Measurements from ENCODE around the gene MYO15B. TPM values are rescaled to one million over a fixed set of nuclear protein-coding genes. Genes with fewer than 3 reads are reported as not detected.

Gene MYO15B
- total and polyA plus RNA-seq, 2 donors (not counting 1 experiment from before 2014, with no cell fraction given) = 452 to 1,019 TPM

DNA sequence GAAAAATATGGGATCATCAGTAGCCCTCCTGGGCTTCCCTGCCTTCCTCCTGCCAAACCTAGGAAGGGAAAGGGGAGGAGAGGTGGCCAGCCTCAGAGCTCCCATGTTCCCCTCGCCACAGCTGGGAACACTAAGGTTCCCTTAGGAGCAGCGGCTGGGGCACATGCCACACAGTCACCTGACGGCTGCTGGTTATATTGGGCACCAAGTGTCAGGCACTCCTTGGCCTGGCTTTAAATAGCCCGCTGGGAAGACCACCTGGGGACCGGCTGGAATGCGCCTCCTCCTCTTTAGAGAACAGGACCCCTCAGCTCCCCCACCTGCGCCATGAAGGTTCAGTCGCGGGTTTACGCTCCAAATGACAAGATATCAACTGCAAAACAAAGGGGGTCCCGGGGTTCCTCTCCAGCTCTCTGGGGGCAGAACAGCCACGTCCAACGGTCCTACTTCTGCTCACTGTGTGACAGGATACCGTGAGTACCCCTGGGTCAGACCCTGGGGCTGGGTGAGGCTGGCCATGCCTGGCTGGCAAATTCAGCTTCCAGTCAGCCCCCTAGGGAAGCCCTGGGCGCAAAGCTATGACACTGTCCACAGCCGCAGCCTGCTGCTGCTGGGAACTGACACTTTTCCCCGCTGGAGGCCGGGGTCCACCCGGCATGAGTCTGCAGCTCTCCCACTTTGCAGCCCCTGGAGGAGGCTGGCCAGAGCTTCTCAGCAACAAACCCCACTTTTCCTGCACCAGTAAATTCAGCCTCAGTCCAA, 49.0 kb downstream of the MYO15B start:
- H3K27me3 ChIP-seq (replicated peaks in 1 of 4; ENCODE audit: control extremely low read depth in 1 of 4, control insufficient read depth in 3 of 4, insufficient read depth in 4 of 4, low read length in 3 of 4) = no peaks in the 10 kb centered on the region
- no peak overlapping the region for H3K27ac ChIP-seq (ENCODE audit: low read length in 2 of 2)
- Mint-ChIP-seq H3K9me3 (ENCODE audit: insufficient read depth) (no peaks in the 10 kb centered on the region), H3K4me3 (no peak overlapping the region), H3K27me3 (no peaks in the 10 kb centered on the region), H3K27ac (no peak overlapping the region), H3K4me1 (peaks cover 13% of the 10 kb centered on the region)
- WGBS (ENCODE audit: insufficient coverage) = 93% methylated on average over 19 of the region's 19 CpGs
- H3K4me2 ChIP-seq (replicated peaks; ENCODE audit: low read depth, low read length, poor library complexity, severe bottlenecking) = no peak overlapping the region
- POLR2A ChIA-PET = no interaction called here
- peaks cover 9% of the 10 kb centered on the region for H4K20me1 ChIP-seq (ENCODE audit: control insufficient read depth, insufficient read depth, low read length, poor library complexity, severe bottlenecking)
- no peak overlapping the region for H2AFZ ChIP-seq (ENCODE audit: insufficient read depth, low read depth, low read length, poor library complexity, severe bottlenecking)
- peaks cover 9 to 18% of the 10 kb centered on the region in 2 donors for H3K4me1 ChIP-seq (ENCODE audit: control insufficient read depth in 2 of 2, insufficient read depth in 2 of 2, low read length in 2 of 2)
- no peak overlapping the region for H3K9ac ChIP-seq (ENCODE audit: low read length)
- TF ChIP-seq EZH2 (IDR thresholded peaks at IDR 0.05; ENCODE audit: borderline replicate concordance, insufficient read depth, low read depth, low read length, poor library complexity, severe bottlenecking) = no peak
- TF ChIP-seq, protein P1, sequence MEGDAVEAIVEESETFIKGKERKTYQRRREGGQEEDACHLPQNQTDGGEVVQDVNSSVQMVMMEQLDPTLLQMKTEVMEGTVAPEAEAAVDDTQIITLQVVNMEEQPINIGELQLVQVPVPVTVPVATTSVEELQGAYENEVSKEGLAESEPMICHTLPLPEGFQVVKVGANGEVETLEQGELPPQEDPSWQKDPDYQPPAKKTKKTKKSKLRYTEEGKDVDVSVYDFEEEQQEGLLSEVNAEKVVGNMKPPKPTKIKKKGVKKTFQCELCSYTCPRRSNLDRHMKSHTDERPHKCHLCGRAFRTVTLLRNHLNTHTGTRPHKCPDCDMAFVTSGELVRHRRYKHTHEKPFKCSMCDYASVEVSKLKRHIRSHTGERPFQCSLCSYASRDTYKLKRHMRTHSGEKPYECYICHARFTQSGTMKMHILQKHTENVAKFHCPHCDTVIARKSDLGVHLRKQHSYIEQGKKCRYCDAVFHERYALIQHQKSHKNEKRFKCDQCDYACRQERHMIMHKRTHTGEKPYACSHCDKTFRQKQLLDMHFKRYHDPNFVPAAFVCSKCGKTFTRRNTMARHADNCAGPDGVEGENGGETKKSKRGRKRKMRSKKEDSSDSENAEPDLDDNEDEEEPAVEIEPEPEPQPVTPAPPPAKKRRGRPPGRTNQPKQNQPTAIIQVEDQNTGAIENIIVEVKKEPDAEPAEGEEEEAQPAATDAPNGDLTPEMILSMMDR (IDR thresholded peaks at IDR 0.05) = no peak
- H3K36me3 ChIP-seq (replicated peaks in 1 of 2; ENCODE audit: control extremely low read depth in 1 of 2, control insufficient read depth in 1 of 2, extremely low read depth in 1 of 2, insufficient read depth in 2 of 2, low read length in 1 of 2) = peaks cover 0 to 3% of the 10 kb centered on the region in 2 experiments
- intact Hi-C loops (cut with micrococcal nuclease) = no loop called here
- ATAC-seq (ENCODE audit: low read depth) (no peak), DNase-seq (no peak)
- CTCF ChIA-PET = interaction anchor here (0.5 to 19.7 kb wide), 8 partner anchors 10 to 343 kb away, joined by 3 to 389 read pairs (median 3); a partner anchor contains a TSS
- H3K4me3 ChIP-seq (ENCODE audit: control extremely low read depth in 1 of 5, extremely low read depth in 1 of 5, insufficient read depth in 1 of 5, low read depth in 2 of 5, low read length in 4 of 5) = no peak overlapping the region
- no peaks in the 10 kb centered on the region for H3K9me3 ChIP-seq (ENCODE audit: control extremely low read depth in 1 of 3, control insufficient read depth in 2 of 3, insufficient read depth in 1 of 3, low read length in 2 of 3)
- H3K79me2 ChIP-seq (ENCODE audit: control insufficient read depth, insufficient read depth, low read length) = no peaks in the 10 kb centered on the region

DNA sequence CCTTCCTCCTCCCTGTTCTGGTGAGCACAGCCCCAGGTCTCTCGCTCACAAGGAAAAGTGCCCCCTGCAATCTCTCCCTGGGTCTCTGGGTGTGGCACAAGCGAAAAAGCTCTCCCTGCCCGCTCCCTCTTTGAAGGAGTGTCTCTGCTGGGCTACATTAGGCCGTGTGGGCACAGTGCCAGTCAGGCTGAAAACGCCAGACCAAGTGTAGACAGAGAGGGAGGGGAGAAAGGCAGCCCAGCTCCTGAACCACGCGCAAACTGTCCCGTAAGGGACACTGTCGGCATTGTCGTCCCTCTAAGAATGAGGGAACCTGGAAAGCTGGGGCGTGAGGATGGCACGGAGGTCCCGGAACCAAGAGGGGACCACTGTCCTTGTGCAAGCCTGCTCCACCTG, 49.5 kb downstream of the MYO15B start:
- intact Hi-C loops (cut with micrococcal nuclease) = no loop called here
- Histone ChIP-seq H3K36me3 (replicated peaks in 1 of 2; ENCODE audit: control extremely low read depth in 1 of 2, control insufficient read depth in 1 of 2, extremely low read depth in 1 of 2, insufficient read depth in 2 of 2, low read length in 1 of 2) (peaks cover 0 to 8% of the 10 kb centered on the region in 2 experiments), H3K4me1 (ENCODE audit: control insufficient read depth in 2 of 2, insufficient read depth in 2 of 2, low read length in 2 of 2) (peaks cover 9 to 18% of the 10 kb centered on the region in 2 donors), H4K20me1 (ENCODE audit: control insufficient read depth, insufficient read depth, low read length, poor library complexity, severe bottlenecking) (peaks cover 9% of the 10 kb centered on the region), H3K4me3 (ENCODE audit: control extremely low read depth in 1 of 5, extremely low read depth in 1 of 5, insufficient read depth in 1 of 5, low read depth in 2 of 5, low read length in 4 of 5) (no peak overlapping the region), H3K4me2 (replicated peaks; ENCODE audit: low read depth, low read length, poor library complexity, severe bottlenecking) (no peak overlapping the region), H3K27me3 (replicated peaks in 1 of 4; ENCODE audit: control extremely low read depth in 1 of 4, control insufficient read depth in 3 of 4, insufficient read depth in 4 of 4, low read length in 3 of 4) (no peaks in the 10 kb centered on the region), H2AFZ (ENCODE audit: insufficient read depth, low read depth, low read length, poor library complexity, severe bottlenecking) (no peak overlapping the region), H3K79me2 (ENCODE audit: control insufficient read depth, insufficient read depth, low read length) (no peaks in the 10 kb centered on the region), H3K9ac (ENCODE audit: low read length) (no peak overlapping the region), H3K9me3 (ENCODE audit: control extremely low read depth in 1 of 3, control insufficient read depth in 2 of 3, insufficient read depth in 1 of 3, low read length in 2 of 3) (no peaks in the 10 kb centered on the region), H3K27ac (ENCODE audit: low read length in 2 of 2) (no peak overlapping the region)
- Mint-ChIP-seq H3K27ac (no peak overlapping the region), H3K4me1 (peaks cover 13% of the 10 kb centered on the region), H3K9me3 (ENCODE audit: insufficient read depth) (no peaks in the 10 kb centered on the region), H3K27me3 (no peaks in the 10 kb centered on the region), H3K4me3 (no peak overlapping the region)
- no peak for DNase-seq
- WGBS (ENCODE audit: insufficient coverage) = 98% methylated on average over 13 of the region's 13 CpGs
- no peak for ATAC-seq (ENCODE audit: low read depth)
- ChIA-PET POLR2A (interaction anchor here (0.5 kb wide), 1 partner anchor 669 kb away, joined by 5 read pairs; no protein-coding TSS in a partner anchor), CTCF (interaction anchor here (1.0 to 19.7 kb wide), 4 partner anchors 9 to 111 kb away, joined by 3 to 389 read pairs (median 5); a partner anchor contains a TSS)
- TF ChIP-seq, protein P1 (IDR thresholded peaks at IDR 0.05) = no peak
